Hepatocyte (in vitro differentiated cells): ENCODE results near the gene SMARCA2.

Experiments
- EZH2phosphoT487 ChIP-seq: fragments of 200-600 bp; sonication (generic); IDR thresholded peaks from one replicate; pipeline ENCODE4 v1.6.1; 2018; ENCODE audit warnings: antibody characterized with exemption, mild to moderate bottlenecking, low read depth, moderate library complexity; ENCODE audit not compliant: unreplicated experiment, severe bottlenecking
- TF ChIP-seq, protein P1 (sequence below): fragments of 200-600 bp; sonication (generic); IDR thresholded peaks from 2 replicates; pipeline ENCODE4 v1.5.1; 2016; ENCODE audit warnings: antibody characterized with exemption, mild to moderate bottlenecking; ENCODE audit not compliant: poor library complexity

DNA sequence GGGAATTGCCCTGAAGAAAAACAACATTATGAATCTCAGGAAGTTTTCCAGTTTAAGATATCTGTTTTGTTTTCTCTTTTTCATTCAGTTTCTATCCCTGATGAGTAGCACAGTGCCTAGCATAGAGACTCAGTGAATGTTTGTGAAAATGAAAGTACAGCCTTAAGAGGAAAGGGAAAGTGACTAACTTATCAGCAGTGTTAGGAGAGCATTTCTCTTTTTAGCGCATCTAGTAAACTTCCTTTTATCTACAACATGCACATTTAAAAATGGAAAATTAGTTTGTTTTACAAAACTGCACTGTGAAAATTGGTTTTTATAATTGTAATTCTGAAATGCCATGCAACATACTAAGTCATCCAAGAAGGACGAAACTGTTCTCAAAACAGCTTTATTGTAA is 110.8 kb downstream of the SMARCA2 start:
- TF ChIP-seq, protein P1, sequence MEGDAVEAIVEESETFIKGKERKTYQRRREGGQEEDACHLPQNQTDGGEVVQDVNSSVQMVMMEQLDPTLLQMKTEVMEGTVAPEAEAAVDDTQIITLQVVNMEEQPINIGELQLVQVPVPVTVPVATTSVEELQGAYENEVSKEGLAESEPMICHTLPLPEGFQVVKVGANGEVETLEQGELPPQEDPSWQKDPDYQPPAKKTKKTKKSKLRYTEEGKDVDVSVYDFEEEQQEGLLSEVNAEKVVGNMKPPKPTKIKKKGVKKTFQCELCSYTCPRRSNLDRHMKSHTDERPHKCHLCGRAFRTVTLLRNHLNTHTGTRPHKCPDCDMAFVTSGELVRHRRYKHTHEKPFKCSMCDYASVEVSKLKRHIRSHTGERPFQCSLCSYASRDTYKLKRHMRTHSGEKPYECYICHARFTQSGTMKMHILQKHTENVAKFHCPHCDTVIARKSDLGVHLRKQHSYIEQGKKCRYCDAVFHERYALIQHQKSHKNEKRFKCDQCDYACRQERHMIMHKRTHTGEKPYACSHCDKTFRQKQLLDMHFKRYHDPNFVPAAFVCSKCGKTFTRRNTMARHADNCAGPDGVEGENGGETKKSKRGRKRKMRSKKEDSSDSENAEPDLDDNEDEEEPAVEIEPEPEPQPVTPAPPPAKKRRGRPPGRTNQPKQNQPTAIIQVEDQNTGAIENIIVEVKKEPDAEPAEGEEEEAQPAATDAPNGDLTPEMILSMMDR, result no peak
- no peak for TF ChIP-seq EZH2phosphoT487
